GM18511 (cell line): ENCODE measurements around the gene GPRC5C.
"Not testable (repeated sequence)": the region's sequence is repeated elsewhere in the genome, so short reads cannot be mapped to it uniquely, and the experiment has no call there.

Experiments used
- ATAC-seq: cut with Tn5 transposase; IDR thresholded peaks from one replicate; pipeline ENCODE4 v1.9.1; 2021; ENCODE audit warnings: mild to moderate bottlenecking, moderate library complexity; ENCODE audit not compliant: unreplicated experiment

GPRC5C gene

GRCh38 chr17:74466111-74466827 is 34.4 kb downstream of the GPRC5C start, which contains the start of gene CD300A:
CD300A (plus strand) TSS chr17:74466634; CDS start chr17:74466704, 70 bp downstream.
- no peak for ATAC-seq

GRCh38 chr17:74466828-74467184 is 34.9 kb downstream of the GPRC5C start:
- no peak for ATAC-seq

GRCh38 chr17:74467221-74467951 is 35.5 kb downstream of the GPRC5C start:
- ATAC-seq: peak; percentile 67

- ATAC-seq: no peak
These were observed 39.5 kb downstream of the GPRC5C start for GRCh38 chr17:74471341-74471740.

- ATAC-seq: no peak
These were observed 41.0 kb downstream of the GPRC5C start for GRCh38 chr17:74472890-74473289.

GRCh38 chr17:74473294-74473693 is 41.4 kb downstream of the GPRC5C start:
- no peak for ATAC-seq

GRCh38 chr17:74474043-74474792 is 42.3 kb downstream of the GPRC5C start:
- no peak for ATAC-seq

GRCh38 chr17:74475189-74475588 is 43.3 kb downstream of the GPRC5C start:
- ATAC-seq: no peak

- ATAC-seq: no peak
These were observed 45.5 kb downstream of the GPRC5C start for GRCh38 chr17:74477411-74477810.

- ATAC-seq: no peak
These were observed 46.7 kb downstream of the GPRC5C start for GRCh38 chr17:74478420-74479100.

- ATAC-seq: no peak
These were observed 48.4 kb downstream of the GPRC5C start for GRCh38 chr17:74480290-74480689.

GRCh38 chr17:74481621-74482020 is 49.7 kb downstream of the GPRC5C start:
- no peak for ATAC-seq

GRCh38 chr17:74484066-74484465 is 52.2 kb downstream of the GPRC5C start:
- no peak for ATAC-seq

GRCh38 chr17:74485022-74485743 is 53.3 kb downstream of the GPRC5C start:
- ATAC-seq: no peak

- ATAC-seq: no peak
These were observed 54.0 kb downstream of the GPRC5C start for GRCh38 chr17:74485841-74486240.

- not testable (repeated sequence) for ATAC-seq
These were observed 56.4 kb downstream of the GPRC5C start for GRCh38 chr17:74488276-74488675.

- no peak for ATAC-seq
These were observed 58.8 kb downstream of the GPRC5C start for GRCh38 chr17:74490716-74491115.

GRCh38 chr17:74491626-74492025 is 59.7 kb downstream of the GPRC5C start:
- no peak for ATAC-seq

GRCh38 chr17:74493331-74493833 is 61.5 kb downstream of the GPRC5C start:
- no peak for ATAC-seq
